GM18498 (cell line): ENCODE measurements around the gene CLDND2.

Experiments used
- ATAC-seq: cut with Tn5 transposase; IDR thresholded peaks from one replicate; pipeline ENCODE4 v1.9.1; 2021; ENCODE audit warnings: mild to moderate bottlenecking, moderate library complexity; ENCODE audit not compliant: unreplicated experiment

Gene CLDND2

DNA sequence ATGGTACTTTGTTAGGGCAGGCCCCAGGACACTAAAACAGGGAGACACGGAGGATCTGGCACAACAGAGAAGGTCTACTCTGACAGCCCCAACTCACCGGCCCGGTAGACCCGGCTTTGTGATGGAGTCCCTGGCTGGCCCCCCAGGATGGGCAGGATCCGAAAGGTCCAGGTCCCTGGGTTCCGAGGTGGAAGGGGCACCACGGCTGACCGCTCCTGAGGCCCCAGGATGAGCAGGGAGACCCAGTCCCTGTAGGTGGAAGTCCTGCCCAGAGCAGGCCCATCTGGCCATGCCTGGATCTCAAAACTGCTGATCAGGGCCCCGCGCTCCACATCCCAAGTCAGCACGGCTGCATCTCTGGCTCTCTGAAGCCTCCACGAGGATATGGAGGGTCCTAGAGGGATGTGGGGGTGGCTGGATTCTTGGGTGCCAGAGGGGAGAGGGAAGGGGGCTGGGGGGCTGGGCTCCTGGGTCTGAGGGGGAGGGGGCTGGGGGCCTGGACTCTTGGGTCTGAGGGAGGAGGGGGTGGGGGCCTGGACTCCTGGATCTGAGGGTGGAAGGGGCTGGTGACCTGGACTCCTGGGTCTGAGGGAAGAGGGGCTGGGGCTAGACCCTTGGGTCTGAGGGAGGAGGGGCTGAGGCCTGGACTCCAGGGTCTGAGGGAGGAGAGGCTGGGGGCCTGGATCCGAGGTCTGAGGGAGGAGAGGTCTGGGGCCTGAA, 31.5 kb downstream of the CLDND2 start:
- ATAC-seq = no peak

DNA sequence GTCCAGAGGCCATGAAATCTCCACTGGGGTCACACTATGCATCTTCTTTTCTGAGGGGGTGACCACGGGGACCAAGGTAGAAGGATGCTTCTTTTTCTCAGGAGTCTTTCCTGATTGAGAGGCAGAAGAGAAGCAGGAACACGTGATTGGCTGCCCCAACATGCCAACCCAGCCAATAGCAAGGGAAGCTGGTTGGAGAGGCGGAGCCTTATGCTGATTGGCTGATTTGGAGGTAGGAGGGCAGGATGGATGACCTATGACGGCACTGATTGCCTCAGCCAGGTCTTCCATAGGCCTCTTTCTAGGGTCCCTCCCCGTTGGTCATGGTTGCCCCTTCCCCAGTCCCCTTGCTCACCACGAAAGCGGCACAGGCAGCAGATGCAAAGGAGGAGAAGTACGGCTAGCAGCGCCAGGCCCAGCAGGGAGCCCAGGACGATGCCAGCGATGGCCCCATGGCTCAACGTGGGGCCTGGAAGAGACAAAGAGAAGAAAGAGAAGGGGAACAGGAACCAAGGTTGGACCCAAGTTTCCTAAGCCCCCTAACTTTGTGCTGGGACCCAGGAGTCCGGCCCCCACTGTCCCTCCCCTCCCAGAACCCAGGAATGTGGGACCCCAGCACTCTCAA, 34.9 kb downstream of the CLDND2 start:
- no peak for ATAC-seq

DNA sequence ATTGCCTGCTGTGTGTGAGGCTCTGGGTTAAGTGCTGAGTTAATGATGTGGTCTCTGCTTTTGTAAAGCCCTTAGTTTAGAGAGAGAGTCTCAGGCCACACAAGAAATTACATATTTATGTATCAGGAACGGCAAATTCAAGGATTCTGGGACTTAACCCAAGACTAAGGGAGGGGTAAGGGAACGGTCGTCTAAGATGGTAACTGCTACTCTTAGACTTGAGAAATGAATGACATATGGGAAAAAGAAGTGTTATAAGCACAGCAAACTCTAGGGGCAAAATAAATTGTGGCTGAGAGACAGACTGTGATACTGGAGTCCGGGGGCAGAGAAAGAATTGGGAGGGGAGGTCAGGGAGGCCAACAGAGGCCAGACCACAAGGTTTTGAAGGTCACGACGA, 37.1 kb downstream of the CLDND2 start:
- ATAC-seq = no peak

DNA sequence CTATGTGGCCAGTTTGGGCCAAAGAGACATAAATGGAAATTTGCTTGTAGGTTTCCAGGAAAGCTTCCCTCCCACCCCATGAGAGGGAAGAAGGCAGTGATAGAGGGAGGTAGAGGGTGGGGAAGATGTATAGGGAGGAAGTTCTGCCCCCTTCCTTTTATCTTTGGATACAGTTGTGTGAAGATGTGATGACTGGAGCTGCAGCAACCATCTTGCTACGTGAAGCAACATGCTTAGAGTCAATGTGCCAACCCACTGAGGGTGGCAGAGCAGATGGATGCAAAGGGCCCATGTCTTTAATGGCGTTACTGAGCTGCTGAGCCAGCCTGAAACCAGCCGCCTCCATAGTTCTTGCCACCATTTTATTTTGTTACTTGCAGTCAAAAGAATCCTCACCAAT, 37.6 kb downstream of the CLDND2 start:
- no peak for ATAC-seq

DNA sequence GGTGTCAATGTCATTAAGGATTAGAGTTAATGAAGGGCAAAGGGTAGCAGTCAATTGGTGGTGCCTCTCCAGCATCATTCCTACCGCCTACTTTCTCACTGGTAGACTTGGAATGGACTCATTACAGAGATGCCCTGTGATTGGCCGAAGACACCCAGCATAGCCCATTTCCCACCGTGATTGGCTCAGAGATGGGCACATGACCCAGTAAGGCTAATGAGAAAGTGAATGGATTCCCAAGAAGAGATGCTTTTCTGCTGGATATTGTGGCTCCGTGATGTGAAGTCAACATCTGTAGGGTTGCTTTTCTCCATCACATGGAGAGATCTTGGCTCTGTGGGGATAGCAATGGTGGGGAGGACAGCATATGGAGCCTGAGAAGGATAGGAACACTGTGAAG, 38.4 kb downstream of the CLDND2 start:
- no peak for ATAC-seq

DNA sequence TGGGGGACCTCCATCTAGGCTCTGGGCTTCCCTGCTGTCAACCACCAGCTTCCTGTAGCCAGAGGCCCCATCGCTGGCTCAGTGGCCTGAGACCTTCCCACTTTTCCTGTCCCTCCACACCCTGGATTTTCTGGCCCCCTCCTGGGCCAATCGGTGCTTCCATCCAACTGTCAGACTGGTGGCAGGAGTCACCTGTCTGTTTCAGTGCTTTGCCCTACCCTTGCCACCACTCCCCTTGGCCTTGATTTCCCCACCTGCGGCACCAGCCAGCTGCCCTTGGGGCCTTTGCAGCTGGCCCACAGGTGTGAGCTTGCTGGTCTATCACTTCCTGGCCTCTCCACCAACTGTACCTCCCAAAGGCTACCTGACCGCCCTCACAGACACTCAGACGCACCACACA, 39.4 kb downstream of the CLDND2 start:
- no peak for ATAC-seq

DNA sequence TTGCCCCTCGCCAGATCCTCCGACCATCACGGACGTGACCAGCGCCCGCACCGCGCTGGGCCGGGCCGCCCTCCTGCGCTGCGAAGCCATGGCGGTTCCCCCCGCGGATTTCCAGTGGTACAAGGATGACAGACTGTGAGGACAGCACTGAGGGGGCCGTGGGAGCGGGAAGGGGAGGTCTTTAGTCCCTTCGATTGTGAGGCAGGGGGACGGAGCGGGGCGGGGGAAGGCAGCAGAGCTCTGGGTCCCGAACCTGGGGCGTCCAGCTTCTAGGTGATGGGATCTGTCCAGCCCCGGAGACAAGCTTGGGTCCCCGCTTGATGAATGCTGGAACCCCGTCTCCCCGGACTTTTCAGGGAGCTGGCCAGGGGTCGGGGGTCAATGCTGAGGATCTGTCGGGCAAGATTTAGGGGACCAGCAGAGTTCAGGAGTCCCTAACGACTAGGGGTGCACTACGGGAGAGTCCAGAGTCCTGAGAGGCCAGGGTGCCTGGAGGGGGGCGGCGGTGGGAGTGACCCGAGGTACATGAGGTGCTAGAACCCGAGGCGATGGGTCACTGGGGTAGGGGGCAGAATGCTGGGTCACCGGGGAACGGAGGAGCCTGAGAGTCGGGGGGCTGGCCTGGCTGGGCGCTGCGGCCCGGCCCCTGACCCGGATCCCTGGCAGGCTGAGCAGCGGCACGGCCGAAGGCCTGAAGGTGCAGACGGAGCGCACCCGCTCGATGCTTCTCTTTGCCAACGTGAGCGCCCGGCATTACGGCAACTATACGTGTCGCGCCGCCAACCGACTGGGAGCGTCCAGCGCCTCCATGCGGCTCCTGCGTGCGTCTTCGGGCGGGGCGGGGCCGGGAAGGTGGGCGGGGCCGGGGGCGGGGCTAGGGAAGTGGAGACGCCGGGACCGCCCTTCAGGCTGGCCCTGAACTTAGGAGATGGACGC, 41.5 kb downstream of the CLDND2 start:
- ATAC-seq = no peak

DNA sequence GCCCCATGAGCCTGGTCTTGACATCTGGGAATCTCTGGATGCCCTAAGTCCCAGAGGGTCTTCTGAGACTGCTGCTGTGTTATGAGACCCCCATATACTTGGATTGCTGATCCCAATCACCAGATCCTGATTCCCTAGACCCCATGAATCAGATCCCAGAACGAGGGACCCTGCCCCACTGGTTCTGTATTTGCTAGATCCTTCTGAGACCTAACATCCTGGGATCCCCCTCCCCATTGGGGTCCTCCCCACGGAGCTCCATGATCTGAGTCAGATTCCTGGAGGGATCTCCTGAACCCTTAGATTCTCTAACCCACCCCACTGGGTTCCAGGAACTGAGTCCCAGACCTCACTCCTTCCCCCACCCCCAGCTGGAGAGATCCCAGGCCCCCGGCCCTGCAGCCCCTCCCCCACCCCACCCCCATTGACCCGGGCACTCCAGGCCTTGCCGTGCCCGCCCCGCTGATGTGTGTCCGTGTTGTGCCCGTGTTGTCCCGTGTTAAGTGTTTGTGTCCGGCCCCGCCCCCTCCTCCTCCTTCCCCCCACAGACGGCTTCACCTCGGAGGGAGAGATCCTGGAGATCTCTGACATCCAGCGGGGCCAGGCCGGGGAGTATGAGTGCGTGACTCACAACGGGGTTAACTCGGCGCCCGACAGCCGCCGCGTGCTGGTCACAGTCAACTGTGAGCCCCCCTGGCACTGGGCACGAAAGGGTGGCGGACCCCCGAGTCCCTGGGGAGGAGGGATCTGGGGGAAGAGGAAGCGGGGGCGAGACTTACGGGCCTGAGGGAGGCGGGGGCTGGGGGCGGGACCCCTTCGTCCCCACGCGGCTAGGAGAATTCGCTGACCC, 42.4 kb downstream of the CLDND2 start:
- no peak for ATAC-seq

DNA sequence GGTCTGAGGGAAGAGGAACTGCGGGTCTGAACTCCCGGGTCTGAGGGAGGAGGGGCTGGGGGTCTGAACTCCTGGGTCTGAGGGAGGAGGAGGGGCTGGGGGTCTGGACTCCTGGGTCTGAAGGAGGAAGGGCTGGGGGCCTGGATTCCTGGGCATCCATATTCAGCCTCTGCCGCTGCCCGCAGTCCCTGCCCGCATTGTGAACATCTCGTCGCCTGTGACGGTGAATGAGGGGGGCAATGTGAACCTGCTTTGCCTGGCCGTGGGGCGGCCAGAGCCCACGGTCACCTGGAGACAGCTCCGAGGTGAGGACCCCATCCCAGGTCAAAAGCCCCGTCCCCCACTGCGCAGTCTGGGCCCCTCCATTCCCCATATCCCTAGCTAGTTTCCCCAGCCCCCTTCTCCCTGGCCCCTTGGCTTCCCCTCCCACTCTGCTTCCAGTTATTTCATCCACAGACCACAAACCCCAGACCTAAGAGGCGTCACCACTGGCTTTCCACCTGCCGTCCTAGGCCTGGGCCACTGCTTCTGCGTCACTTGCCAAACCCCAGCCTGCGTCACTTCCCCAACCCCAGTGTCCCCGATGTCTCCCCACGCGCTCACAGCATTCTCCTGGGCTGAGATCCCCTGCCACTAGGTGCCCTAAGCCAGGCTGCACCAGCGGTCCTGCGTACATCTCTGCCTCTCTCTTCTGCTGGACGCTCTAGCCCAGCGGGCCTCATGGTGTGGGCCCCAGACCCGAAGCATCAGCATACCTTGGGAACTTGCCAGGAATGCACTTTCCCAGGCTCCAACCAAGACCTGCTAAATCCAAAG, 43.4 kb downstream of the CLDND2 start:
- ATAC-seq = no peak

DNA sequence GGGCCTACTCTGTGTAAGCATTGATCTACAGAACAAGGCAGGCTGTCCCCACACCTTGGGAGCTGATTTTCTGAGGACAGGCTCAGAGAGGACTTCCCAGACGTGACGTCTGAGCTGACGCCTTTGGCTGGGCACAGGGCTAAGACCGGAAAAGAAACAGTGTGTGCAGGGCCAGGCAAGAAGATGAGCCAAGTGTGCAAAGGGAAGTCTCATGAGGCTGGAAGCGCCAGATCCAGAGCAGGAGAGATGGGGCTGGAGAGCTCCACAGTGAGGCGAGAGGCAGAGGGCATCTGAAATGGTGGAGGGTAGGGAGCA, 44.7 kb downstream of the CLDND2 start:
- ATAC-seq = no peak

DNA sequence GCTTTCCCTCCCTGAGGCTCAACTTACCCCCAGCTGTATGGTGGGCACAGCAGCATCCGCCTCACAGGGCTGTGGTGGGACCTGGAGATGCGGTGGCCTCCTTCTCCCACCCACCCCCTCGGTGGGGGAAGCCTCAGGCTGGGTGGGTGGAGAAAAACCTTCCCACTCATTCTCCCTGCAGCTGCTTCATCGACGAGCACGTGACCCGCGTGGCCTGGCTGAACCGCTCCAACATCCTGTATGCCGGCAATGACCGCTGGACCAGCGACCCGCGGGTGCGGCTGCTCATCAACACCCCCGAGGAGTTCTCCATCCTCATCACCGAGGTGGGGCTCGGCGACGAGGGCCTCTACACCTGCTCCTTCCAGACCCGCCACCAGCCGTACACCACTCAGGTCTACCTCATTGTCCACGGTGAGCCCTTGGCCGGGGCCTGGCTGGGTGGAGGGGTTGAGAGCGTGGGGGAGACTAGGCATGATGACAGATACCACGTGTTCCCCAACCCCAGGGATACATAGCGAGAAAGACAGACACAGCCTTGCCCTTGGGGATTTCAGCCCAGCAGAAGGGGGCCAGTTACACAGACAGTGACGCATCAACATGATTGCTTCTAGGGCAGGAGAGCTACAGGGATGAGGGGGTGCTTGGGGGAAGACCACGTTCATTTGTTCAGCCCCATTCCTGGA, 45.2 kb downstream of the CLDND2 start:
- ATAC-seq = no peak

DNA sequence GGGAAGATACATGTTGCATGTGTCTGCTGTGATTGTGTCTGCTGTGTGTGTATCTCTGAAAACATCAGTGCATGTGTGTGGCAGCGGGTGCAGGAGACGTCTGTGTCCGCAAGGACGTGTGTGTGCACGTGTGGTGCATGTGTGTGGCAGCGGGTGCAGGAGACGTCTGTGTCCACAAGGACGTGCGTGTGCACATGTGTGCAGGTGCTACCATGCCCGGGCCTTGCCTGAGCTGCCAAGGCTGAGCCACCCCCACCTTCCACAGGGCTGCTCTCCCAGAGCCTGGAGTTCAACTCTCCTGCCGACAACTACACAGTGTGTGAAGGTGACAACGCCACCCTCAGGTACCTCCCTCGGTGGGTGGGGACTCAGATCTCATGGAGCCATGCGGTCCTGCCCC, 47.0 kb downstream of the CLDND2 start:
- ATAC-seq = no peak

DNA sequence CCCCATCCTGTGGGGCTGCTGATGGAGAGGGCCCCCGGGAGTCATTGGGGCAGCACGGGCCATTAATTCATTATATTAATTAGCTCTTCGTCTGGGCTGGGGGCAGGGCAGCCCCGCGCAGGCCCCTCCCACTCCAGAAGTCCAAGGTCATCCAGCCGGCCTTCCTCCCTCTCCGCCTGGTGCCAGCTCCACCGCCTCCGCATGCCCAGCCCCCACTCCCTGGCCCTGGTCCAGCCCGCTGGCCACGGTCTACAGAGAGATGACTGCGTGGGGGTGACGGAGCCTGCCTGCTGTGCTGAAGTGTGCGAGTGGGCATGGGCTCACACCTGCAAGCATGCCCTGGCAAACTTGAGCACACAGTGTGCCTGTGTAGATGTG, 48.5 kb downstream of the CLDND2 start:
- ATAC-seq = no peak

DNA sequence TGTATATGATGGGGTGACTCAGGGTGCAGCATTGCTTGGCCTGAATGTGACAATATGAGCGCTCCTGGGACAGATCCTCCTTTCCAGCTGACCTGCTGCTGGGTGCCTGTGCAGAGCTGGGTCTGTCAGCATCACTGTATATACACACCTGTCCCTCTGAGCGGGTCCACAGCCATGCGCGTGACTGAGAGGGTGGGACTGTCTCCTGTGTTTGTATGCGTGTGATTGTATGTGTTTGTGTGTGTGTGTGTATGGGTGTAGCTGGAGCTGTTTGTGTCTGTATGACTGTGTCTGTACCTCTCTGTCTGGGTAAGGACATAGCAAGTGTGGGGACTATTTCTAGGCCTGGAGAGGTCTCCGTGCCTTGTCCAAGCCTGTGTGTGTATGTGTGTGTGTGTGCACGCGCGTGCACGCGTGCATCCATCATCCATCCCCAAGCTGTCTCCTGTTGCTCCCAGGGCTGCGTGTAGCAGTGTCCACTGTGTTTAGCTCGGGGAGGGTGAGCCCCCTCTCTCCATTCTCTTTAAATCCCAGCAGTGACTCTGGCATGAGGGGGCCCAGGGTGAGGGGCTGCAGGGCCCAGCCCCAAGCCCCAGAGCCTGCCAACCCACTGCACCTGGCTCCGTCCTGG, 49.0 kb downstream of the CLDND2 start:
- ATAC-seq = no peak

DNA sequence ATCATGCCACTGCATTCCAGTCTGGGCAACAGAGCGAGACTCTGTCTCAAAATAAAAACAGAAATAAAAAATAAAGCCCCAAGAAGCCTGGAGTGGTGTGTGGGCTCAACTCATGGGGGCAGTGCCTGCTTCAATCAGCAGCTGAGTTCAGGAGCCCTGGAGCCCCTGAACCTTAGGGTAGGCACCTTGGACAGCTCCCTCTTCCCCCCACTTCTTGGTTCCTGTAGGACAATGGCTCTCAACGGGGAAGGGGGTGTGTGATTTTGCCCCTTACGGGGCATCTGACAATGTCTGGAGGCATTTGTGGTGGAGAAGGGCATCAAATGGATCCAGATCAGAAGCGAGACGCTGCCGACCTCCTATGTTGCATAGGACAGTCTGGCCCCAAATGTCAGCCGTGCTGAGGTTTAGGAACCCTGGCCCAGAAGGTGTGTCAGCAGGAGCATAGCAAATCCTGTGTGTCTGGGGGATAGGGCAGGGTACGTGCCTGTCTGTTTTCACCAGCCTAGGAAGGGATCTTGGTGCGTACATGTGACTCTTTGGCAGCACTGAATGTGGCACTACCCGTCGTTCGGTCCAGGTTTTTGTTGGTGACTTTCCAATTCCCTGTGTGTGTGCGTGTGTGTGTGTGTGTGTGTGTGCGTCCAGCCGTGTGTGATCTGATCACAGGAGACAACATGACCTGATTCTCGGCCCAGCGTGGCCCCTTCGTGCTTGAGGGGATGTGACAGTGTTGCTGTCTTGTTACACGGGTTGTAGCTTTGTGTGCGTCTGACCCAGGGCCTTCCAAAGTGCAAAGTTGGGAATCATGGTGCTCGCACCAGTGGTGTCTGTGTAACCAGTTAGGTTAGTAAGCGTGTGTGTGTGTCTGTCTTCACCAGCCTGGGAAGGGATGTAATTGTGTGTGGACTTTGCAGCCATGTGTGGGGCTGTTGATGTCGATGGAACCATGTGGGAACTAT, 49.8 kb downstream of the CLDND2 start:
- ATAC-seq = no peak

DNA sequence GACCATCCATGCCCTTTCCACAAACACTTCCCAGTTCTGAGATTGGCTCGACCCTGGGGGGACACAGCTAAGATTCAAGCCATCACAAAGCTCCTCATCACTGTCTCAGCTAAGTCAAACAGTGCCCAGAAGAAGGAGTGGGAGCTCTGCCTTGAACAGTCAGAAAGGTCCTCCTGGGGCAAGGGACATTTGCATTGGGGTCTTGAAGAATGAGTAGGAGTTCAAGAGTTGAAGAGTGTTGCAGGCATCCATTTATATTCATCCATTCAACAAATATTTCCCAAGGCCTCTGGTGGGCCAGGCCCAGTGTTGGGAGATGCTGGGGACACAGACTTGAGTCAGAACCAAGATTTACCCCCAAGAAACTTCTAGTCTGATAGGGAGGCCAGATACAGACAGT, 50.8 kb downstream of the CLDND2 start:
- no peak for ATAC-seq

DNA sequence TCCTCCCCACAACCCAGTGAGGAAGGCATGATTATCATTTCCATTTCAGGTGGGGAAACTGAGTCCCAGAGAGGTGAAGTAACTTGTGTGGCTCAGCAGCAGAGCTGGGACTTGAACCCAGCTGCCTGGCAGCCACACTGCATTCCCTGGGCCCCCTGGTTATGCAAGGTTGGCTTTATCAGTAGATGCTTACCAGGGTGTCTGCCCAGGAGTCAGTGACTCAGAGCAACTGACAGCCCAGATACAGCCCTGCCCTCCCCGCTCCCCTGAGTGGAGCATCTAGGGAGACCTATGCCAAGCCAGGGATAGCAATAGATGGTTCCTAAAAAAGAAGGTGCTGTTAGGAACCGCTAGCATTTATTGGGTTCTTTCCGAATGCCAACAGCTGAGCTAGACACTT, 51.4 kb downstream of the CLDND2 start:
- ATAC-seq = no peak
